HG03135 (cell line): ENCODE results near the gene TMEM254.
"Not testable (repeated sequence)": the region's sequence is repeated elsewhere in the genome, so short reads cannot be mapped to it uniquely, and the experiment has no call there.

Experiments used
- ATAC-seq: cut with Tn5 transposase; IDR thresholded peaks from one replicate; pipeline ENCODE4 v1.9.1; 2021; ENCODE audit warnings: mild to moderate bottlenecking, moderate library complexity; ENCODE audit not compliant: unreplicated experiment

TMEM254 gene, protein sequence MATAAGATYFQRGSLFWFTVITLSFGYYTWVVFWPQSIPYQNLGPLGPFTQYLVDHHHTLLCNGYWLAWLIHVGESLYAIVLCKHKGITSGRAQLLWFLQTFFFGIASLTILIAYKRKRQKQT

DNA sequence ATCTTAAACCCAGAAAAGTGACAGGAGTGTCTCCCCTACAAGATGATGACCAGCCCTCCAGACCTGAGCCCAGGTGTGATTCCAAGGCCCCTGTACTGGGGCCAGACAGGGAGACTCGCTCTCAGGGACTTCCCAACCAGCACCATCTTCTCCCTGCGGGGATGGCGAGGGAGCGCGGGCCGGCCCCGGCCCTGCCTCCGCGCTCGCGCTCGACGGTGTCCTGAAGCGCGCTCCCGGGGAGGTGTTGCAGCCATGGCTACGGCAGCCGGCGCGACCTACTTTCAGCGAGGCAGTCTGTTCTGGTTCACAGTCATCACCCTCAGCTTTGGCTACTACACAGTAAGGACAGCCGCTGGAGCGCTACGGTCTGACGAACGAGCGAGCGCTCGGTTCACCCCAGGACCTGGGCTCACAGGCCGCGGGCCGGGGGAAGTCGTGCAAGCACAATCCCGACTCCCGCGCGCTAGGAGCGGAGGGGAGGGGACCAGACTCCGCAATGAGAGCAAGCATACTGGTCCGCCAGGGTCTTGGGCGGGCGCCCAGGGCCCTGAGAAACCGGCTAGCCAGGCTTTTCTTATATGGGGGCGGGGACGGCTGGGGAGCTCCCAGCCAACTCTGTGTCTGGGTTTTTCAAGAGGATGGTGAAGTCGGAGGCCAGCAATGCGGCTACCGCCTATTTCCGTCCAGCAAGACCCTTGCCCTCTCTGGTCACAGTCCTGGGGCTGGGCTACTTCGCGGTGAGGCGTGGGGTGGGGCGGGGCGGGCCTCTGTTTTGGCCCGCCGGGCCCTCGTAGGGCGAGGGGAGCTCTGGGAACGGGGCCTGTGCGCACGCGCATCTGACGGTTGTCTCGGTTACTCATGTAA, at the start of gene TMEM254:
Gene TMEM254, plus strand, starts transcription at position 218 of the 864 bp plus-strand sequence. Its CDS starts 35 bp downstream, at position 253.
- ATAC-seq = peak; percentile 83

DNA sequence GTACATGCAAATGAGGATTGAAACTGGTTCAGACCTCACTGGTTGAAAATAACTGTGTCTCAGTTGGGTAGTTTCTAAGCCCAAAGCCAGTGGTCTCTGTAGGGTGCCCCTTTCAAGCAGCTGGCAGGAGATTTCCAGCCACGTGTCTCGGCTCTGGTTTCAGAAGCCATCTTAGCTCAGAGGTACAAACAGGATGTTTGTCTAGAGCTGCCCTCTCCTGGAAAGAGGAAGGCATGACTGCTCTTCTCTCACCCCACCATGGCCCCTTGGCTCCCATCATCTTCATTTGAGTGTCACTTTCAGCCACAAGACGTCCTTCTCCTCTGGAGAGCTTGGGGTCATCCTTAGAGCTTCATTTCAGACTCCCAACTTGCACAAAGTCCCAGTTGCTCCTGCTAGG, 49.3 kb upstream of the TMEM254 start:
- not testable (repeated sequence) for ATAC-seq

DNA sequence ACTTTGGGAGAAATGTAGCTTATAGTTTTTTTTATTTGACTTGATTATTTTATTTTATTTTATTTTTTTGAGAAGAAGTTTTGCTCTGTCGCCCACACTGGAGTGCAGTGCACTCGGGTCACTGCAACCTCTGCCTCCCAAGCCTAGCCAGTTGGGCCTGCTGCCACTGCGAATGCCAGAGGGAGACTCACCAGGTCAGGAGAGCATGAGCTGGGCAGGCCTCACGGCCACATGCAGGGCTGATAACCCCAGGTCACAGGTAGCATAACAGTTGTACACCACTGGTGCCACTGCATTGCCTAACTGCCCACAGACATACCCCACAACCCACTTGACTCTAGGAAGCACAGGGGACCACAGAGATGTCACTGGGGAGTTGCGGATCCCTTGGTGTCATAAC, 48.6 kb upstream of the TMEM254 start:
- not testable (repeated sequence) for ATAC-seq

DNA sequence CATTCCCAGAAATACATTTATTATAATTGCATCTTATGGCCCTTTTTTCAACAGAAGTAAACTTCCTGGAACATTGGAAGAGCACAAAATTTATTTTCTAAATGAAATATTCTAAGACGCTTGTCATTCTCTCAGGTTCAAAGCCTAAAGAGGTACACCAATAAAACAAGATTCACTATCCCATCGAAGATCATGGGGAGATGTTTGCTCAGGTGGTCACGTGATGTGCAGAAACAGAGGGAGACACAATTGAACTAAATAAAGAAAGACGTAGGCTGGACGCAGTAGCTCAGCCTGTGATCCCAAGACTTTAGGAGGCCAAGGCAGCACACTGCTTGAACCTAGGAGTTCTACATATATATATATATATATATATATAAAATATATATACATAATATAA, 46.0 kb upstream of the TMEM254 start:
- ATAC-seq = no peak

DNA sequence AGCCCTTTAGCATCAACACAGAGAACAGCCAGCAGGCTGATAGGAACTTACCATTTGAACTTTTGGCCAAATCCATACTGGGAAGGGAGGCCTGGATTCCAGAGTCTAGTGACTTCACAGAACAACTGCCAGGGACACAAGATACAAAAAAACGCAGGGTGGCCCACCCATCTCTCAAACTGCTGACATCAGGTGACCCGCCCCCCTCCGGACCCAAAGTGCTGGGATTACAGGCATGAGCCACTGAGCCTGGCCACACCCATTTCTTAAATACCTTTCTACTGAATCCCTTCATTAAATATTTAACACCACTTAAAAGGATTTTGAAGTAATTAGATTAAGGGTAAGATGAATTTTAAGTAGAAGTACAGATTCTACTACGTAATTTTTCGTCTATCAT, 43.7 kb upstream of the TMEM254 start:
- not testable (repeated sequence) for ATAC-seq

DNA sequence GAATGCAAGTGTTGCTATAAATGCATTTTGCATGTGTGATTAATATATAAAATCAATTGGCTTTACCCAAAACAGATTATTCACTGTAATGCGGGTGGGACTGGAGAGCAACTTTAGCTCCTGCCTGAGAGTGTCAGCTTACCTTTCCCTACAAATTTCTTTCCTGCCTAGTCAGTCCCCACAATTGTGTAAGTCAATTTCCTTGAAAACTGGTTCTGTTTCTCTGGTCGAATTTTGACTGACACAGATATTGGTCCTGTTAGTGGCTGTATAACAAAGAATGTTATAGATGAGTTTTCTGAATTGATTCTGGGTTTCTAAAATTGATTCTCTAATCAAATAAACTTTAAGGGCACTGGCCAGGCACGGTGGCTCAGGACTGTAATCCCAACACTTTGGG, 43.0 kb upstream of the TMEM254 start:
- not testable (repeated sequence) for ATAC-seq

DNA sequence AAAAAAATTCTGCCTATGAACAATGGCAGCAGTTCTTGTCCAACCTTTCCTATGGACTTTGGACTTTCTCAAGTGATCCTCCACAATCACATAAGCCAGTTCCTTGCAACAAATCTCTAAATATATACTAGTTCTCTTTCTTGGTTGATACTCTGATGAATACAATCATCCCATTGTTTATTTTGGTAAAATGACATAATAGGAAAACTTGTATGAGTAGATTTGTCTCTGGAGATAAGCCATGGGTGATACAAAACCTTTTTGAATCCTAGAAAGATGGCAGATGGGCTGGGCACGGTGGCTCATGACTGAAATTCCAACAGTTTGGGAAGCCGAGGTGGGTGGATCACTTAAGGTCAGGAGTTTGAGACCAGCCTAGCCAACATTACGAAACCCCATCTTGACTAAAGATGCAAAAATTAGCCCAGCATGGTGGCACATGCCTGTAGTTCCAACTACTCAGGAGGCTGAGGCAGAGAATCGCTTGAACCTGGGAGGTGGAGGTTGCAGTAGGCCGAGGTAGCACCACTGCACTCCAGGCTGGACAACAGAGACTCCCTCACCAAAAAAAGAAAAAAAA, 41.5 kb upstream of the TMEM254 start:
- ATAC-seq = not testable (repeated sequence)

DNA sequence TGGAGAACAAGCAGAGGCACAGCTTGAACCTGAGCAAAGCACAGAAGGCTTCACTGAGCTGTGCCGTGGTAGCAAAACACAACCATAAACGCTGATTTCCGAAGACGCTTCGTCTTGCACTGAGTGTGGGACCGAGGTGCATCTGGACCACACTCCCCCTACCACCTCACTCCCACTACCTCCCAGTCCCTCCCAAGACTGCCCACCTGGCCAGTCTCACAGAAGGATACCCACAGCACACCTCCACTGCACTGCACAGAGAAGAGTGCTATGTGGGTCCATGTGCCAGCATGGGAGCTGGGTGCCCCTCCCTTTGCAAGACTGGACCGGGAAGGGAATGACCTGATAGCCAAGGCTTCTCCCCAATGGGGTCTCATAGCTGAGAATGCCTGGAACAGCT, 40.2 kb upstream of the TMEM254 start:
- ATAC-seq = not testable (repeated sequence)

DNA sequence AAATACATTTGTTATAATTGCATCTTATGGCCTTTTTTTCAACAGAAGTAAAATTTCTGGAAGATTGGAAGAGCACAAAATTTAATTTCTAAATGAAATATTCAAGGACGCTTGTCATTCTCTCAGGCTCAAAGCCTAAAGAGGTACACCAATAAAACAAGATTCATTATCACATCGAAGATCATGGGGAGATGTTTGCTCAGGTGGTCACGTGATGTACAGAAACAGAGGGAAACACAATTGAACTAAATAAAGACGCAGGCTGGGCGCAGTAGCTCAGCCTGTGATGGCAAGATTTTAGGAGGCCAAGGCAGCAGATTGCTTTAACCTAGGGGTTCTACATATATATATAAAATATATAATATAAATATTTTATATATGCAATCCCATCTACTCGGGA, 37.3 kb upstream of the TMEM254 start:
- ATAC-seq = no peak

DNA sequence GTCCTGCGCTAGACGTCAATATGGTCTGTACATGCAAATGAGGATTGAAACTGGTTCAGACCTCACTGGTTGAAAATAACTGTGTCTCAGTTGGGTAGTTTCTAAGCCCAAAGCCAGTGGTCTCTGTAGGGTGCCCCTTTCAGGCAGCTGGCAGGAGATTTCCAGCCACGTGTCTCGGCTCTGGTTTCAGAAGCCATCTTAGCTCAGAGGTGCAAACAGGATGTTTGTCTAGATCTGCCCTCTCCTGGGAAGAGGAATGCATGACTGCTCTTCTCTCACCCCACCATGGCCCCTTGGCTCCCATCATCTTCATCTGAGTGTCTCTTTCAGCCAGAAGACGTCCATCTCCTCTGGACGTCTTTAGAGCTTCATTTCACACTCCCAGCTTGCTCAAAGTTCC, 33.5 kb upstream of the TMEM254 start:
- not testable (repeated sequence) for ATAC-seq

DNA sequence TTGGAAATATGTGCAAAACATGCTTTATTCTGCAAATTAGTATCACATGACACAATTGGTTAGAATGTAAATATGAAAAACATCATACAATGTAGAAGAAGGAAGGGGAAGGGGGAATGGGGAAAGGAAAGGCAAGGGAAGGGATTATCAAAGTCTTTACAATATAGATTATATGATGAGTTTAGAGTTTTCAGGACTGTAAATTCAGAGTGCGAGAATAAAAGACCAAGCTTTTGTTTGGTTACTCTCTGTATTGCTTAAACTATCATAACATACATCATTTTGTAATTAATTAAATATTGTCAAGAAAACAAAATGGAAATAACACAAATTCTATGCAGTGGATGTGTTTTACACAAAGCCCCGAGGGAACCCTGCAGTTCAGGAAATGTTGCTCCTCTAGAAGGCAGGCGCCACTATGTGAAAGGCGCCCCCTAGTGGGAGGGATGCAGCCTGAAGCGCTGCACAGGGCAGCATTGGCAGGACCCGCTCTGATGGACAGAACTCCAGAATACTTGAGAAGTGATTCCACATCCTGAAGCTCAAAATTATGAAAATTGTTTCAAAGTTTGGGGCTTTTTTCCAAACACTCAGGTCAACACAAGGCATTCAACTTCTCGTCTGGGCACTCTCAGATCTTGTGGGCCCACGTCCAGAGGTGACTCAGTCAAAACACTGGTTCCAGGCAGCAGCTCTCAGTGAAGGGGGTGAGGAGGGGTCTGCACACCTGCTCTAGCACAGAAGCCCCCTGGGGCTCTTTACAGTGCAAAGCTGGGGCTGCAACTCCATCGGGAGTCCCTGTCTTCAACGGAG, 31.6 kb upstream of the TMEM254 start:
- ATAC-seq = peak; percentile 76

DNA sequence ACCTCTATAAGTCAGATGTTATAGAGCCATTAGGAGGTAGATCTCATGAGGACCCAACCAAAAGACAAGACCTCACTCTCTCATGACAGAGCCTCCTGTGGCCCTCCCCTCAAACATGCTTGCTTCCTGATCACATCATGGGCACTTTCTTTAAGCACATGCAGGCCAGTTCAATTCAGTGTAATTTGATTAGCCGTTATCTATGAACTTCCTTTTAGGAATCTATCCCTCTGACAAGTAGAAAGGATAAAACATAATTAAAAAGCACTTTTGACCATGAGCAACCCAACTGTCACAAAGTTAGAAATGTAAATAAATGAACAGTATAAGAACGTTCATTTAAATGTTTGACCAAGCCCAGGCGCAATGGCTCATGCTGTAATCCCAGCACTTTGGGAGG, 27.7 kb upstream of the TMEM254 start:
- ATAC-seq = no peak

DNA sequence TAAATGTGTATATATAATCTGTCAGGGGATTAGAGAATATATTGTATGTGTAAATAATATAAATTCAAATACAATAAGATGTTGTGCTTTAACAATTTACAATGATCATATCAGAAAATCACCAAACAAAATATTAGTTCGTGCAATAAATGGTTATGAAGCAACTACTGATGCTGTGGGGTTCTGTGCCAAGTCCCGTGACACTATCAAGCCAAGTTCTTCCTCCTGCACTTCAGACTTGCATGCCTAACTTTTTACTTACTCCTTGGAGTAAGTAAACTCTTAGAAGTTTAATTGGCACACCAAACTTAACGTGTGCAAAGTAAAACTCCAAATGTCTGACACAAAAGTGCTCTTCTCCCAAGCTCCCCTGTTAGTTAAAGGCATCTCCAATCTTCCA, 26.5 kb upstream of the TMEM254 start:
- ATAC-seq = no peak

DNA sequence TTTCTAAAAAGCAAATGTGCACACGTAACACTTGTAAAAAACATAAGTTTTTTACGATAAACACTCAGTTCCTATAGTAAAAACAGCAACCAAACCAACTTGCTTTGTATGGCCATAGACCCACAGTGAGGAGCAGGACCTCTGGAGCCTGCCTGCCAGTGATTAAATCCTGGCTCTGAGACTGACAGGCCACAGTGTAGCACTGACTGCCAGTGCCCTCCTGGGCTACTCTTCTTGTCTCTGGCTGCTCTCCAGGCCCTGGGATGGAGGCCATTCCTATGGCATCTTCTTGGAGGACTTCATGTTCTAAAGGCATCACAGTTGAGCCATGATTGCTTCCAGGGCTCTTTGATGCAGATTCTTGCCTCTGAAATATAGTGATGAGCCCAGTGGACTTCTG, 22.7 kb upstream of the TMEM254 start:
- no peak for ATAC-seq

DNA sequence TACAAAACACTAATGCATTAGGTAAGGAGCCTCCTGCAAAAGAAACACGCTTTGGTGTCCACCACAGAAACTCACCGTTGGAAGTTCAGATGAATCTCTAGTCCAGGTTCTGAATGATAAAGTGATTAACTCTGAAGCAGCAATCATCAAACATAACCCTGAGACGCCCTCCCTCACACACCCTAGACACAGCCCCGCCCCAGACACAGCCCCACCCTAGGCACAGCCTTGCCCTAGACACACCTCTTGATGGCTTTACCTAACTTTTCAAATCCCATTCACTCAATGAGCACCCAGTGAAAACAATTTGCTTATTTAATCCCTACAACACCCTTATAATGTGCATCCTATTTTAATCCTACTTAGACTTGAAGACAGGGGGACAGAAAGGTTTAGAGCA, 21.3 kb upstream of the TMEM254 start:
- no peak for ATAC-seq

DNA sequence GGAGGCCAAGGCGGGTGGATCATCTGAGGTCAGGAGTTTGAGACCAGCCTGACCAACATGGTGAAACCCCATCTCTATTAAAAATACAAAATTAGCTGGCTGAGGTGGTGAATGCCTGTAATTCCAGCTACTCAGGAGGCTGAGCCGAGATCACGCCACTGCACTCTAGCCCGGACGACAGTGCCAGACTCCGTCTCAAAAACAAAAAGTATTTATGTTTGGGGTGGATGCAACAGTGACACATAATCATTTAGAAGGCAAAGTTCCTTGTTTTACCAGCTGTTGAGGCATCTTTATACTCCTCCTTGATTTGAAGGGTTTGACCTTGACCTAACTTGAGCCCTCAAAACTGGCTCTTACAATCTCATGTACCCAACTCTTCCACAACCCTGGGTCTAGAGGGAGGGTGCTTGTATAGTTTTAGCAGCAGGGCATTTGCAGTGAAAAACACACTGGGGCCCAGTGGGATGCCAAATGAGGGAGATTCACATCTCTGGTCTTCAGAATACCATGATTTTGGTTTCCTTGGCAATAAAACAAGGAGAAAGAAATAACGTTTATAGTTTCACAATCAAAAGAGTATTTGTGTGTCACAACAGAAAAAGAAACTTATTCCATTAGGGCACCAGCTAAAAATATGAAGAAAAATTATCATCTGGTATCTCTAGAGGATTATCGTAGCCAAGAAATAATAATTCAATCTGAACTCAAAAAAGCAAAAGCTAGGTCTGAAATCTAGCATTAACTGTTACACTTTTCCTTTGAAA, 14.2 kb upstream of the TMEM254 start:
- ATAC-seq = no peak

DNA sequence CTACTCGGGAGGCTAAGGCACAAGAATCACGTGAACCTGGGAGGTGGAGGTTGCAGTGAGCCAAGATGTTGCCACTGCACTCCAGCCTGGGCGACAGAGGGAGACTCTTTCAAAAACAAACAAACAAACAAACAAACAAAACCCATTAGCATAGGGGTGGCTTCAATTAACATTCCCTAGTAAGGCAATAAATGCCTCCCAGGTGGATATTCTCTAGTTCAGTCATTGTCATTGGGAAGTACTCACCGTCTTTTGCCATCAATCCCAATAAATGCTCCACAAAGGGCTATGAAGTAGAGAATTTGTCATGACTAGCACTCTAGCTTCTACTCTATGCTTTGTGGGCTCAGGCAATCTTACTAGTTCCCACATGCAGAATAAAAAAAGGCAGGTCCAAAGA, 11.7 kb upstream of the TMEM254 start:
- ATAC-seq = no peak

DNA sequence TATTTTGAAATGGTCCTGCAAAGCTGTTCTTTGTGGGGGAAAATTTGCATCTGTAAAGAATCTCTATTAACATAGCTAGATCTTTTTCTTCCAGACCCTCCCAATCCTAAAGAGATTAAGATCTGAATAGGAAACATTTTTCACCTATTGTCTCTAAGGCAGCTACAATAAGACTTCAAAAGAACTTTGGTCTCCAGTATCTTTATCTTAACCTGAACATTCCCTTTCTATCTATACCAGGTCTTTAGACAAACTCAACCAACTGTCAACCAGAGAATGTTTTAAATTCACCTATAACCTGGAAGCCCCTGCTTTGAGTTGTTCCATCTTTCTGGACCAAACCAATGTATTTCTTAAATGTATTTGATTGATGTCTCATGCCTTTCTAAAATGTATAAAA, 10.6 kb upstream of the TMEM254 start:
- ATAC-seq = not testable (repeated sequence)

DNA sequence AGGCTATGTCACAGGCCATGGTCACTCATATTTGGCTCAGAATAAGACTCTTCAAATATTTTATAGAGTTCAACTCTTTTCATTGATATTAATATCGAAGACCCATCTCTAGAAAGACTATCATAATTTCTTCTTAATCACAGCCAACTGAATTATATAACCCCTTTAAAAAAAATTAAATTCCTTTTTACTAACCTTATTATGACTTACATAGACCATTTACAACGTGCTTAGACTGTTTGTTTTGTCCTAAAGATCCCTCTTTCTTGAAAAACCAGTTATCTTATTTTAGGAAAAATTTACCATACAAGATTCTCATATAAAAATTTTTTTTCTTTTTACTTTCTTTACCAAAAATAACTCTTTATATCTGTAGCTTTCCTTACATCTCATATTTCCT, 10.2 kb upstream of the TMEM254 start:
- no peak for ATAC-seq

DNA sequence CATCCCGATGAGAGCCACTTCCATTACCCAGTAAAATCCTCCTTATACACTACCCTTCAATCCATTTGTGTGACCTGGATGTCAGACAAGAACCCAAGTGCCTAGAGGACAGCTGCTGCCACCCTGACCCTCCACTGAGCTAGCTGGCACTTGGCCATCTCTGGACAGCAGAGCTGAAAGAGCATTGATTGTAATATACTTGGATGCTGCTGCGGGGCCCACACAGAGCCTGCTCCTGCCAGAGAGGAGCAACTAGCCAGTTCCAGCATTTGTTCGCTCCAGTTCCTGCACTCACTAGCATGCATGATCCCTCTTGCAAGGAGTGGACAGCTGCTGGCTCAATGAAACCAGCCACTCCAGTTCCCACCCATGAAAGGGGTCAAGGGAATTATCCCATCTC, 8.4 kb upstream of the TMEM254 start:
- no peak for ATAC-seq

DNA sequence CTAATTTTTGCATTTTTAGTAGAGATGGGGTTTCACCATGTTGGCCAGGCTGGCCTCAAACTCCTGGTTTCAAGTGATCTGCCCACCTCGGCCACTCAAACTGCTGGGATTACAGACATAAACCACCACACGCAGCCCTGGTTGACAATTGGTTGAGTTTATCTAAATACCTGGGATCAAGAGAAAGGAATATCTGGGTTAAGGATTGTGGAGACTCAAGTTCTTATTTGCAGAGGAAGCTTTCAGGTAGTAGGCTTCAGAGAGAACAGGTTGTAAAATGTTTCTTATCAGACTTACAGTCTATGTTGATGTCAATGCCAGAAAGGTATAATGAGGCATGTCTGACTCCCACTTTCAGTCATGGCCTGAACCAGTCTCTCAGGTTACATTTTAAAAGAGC, 5.9 kb upstream of the TMEM254 start:
- no peak for ATAC-seq
